Activated naive CD4-positive, alpha-beta T cell treated with anti-CD3 and anti-CD28 coated beads for 36 hours (primary cell): ENCODE data around the gene CIT. TPM values are rescaled to one million over a fixed set of nuclear protein-coding genes. Genes with fewer than 3 reads are reported as not detected.

Experiments
- CTCF ChIA-PET: fragments of 350-600 bp; sonication (Branson Sonifier 250); formaldehyde crosslinking; loops from one replicate; lab custom pipeline; 2021; ENCODE audit warnings: antibody characterized with exemption; lab: Charles Lee
- DNase-seq: peaks from one replicate; pipeline ENCODE4 v3.0.0-alpha.2; 2020
- H3K27ac Mint-ChIP-seq: one replicate; pipeline ENCODE4 v1.8.0; 2021; ENCODE audit warnings: mild to moderate bottlenecking, mixed read lengths
- H3K27me3 Mint-ChIP-seq: one replicate; pipeline ENCODE4 v1.8.0; 2021; ENCODE audit warnings: low read depth, mixed read lengths
- H3K36me3 Mint-ChIP-seq: one replicate; pipeline ENCODE4 v1.8.0; 2021; ENCODE audit warnings: low read depth, mixed read lengths
- H3K4me1 Mint-ChIP-seq: one replicate; pipeline ENCODE4 v1.8.0; 2021; ENCODE audit warnings: low read depth, mixed read lengths
- H3K4me3 Mint-ChIP-seq: one replicate; pipeline ENCODE4 v1.8.0; 2021; ENCODE audit warnings: mild to moderate bottlenecking, moderate library complexity, mixed read lengths
- H3K9me3 Mint-ChIP-seq: one replicate; pipeline ENCODE4 v1.8.0; 2021; ENCODE audit warnings: mixed read lengths
- intact Hi-C: fragments of 100-400 bp; cut with micrococcal nuclease; formaldehyde crosslinking; loops from one replicate; pipeline ENCODE4 v1.15.1; 2023
- total RNA-seq, 2 experiments: library from RNA; stranded (reverse); gene quantifications; one replicate each; pipeline ENCODE4 v1.2.3, GENCODE V29; 2021

Gene CIT
- total RNA-seq, 2 experiments from 2014 or later = 78.6 to 78.8 TPM

DNA sequence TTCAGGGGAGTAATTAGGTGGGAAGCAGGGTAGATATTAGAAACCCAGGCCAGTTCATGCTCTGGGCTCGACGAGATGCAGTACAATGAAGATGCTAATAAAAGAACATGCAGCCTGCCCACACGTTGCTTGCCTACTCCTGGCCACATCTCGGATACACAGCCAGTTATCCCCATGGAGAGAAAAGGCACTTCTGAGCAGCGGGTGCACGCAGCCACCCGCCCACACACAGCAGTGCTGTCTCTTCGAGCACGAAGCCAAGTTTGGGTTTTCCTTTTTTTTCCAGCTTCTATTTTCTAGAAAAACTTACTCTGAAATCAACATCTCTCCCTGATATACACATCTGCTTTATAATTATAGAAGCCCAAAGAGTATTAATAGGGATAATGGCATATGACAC lies 85.7 kb downstream of the CIT start:
- intact Hi-C loops = no loop called here
- Mint-ChIP-seq H3K27me3 (no peaks in the 10 kb centered on the region), H3K36me3 (peaks cover 5% of the 10 kb centered on the region), H3K27ac (no peak overlapping the region), H3K4me3 (no peak overlapping the region), H3K4me1 (no peaks in the 10 kb centered on the region), H3K9me3 (no peaks in the 10 kb centered on the region)
- no peak for DNase-seq
- CTCF ChIA-PET = no interaction called here

DNA sequence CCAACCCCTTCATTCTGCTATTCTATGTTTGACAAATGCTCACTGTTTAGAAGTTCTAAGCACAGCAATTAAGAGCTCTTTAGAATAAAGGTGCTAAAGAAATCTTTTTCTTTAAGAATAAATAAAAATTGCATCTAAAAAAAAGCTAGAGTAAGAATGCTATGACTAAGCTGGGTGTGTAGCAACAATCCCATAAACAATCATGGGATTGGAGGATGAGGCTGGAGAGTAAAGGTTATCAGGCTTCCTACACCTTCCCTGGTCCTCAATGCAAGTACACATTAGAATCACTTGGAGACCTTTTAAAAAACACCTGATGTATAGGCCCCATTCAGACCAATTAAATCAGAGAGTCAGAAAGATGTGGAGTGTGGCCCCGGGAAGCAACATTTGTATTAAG lies 88.3 kb downstream of the CIT start:
- H3K9me3 Mint-ChIP-seq = peaks cover 3% of the 10 kb centered on the region
- intact Hi-C loops = no loop called here
- no peak overlapping the region for H3K4me3 Mint-ChIP-seq
- CTCF ChIA-PET = no interaction called here
- H3K4me1 Mint-ChIP-seq = peaks cover 2% of the 10 kb centered on the region
- no peak for DNase-seq
- H3K27ac Mint-ChIP-seq = no peak overlapping the region
- H3K36me3 Mint-ChIP-seq = peaks cover 22% of the 10 kb centered on the region
- H3K27me3 Mint-ChIP-seq = no peaks in the 10 kb centered on the region

DNA sequence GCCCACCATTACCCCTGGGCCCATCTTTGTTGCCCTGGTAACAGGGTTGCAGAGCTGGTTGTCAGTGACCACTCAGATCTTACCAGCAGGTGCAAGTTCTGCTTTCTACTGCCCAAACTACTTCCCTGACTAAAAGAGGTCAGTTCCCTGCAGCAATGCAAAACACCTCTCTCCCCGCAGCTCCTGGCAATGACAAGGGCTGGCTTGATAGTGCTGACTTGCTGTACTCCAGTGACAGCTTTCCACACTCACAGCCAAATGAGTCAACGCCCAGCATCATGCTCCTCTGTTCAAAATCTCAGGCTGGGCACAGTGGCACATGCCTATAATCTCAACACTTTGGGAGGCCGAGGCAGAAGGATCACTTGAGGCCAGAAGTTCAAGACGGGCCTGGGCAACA lies 90.6 kb downstream of the CIT start:
- intact Hi-C loops = no loop called here
- no peak for DNase-seq
- no peaks in the 10 kb centered on the region for H3K27me3 Mint-ChIP-seq
- CTCF ChIA-PET = interaction anchor here (0.6 kb wide), 1 partner anchor 22 kb away, joined by 3 read pairs; no protein-coding TSS in a partner anchor
- peaks cover 3% of the 10 kb centered on the region for H3K9me3 Mint-ChIP-seq
- H3K4me1 Mint-ChIP-seq = peaks cover 8% of the 10 kb centered on the region
- H3K4me3 Mint-ChIP-seq = no peak overlapping the region
- H3K27ac Mint-ChIP-seq = no peak overlapping the region
- H3K36me3 Mint-ChIP-seq = peaks cover 27% of the 10 kb centered on the region

DNA sequence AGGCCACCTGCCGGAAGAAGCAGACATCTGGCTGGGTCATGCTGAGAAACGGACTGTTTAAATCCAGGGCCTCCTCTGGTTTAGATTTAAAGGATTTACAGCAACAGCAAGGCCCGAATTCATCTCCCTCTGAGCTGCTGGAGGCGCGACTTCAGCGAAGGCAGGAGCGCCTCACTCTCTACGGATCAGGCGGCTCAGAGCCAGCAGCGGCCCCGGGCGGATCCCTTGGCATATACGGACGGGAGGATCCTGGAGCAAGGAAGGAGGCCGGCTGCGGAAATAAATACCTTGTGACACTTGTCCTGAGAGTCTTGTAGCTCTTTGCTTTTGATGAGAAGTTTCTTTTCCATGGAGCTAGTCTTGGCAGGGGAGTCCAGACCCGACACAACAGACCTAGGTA lies 92.4 kb downstream of the CIT start:
- Mint-ChIP-seq H3K4me3 (no peak overlapping the region), H3K9me3 (peaks cover 3% of the 10 kb centered on the region), H3K27ac (no peak overlapping the region), H3K4me1 (peaks cover 8% of the 10 kb centered on the region), H3K27me3 (no peaks in the 10 kb centered on the region), H3K36me3 (peaks cover 27% of the 10 kb centered on the region)
- intact Hi-C loops = no loop called here
- DNase-seq = no peak
- CTCF ChIA-PET = no interaction called here

GRCh38 chr12:119783787-119784186 lies 93.3 kb downstream of the CIT start:
- intact Hi-C loops = no loop called here
- Mint-ChIP-seq H3K4me1 (peaks cover 8% of the 10 kb centered on the region), H3K27me3 (no peaks in the 10 kb centered on the region), H3K9me3 (peaks cover 3% of the 10 kb centered on the region), H3K36me3 (peaks cover 27% of the 10 kb centered on the region), H3K4me3 (no peak overlapping the region), H3K27ac (no peak overlapping the region)
- DNase-seq = peak; percentile 7
- CTCF ChIA-PET = no interaction called here

- Mint-ChIP-seq H3K27ac (no peak overlapping the region), H3K4me1 (peaks cover 8% of the 10 kb centered on the region), H3K27me3 (no peaks in the 10 kb centered on the region), H3K9me3 (peaks cover 3% of the 10 kb centered on the region), H3K4me3 (no peak overlapping the region), H3K36me3 (peaks cover 27% of the 10 kb centered on the region)
- intact Hi-C loops = no loop called here
- CTCF ChIA-PET = interaction anchor here (0.8 to 1.1 kb wide), 2 partner anchors 12 to 23 kb away, joined by 3 to 4 read pairs; no protein-coding TSS in a partner anchor
- DNase-seq = no peak
Measured at GRCh38 chr12:119781804-119782203, 95.3 kb downstream of the CIT start.

GRCh38 chr12:119780786-119781434 lies 96.2 kb downstream of the CIT start:
- CTCF ChIA-PET = interaction anchor here (0.7 to 1.9 kb wide), 2 partner anchors 12 to 13 kb away, joined by 3 to 5 read pairs; no protein-coding TSS in a partner anchor
- peaks cover 8% of the 10 kb centered on the region for H3K4me1 Mint-ChIP-seq
- peaks cover 2% of the 10 kb centered on the region for H3K9me3 Mint-ChIP-seq
- H3K4me3 Mint-ChIP-seq = no peak overlapping the region
- H3K27ac Mint-ChIP-seq = no peak overlapping the region
- peaks cover 26% of the 10 kb centered on the region for H3K36me3 Mint-ChIP-seq
- H3K27me3 Mint-ChIP-seq = no peaks in the 10 kb centered on the region
- intact Hi-C loops = no loop called here
- peak; percentile 9 for DNase-seq

- DNase-seq = no peak
- peaks cover 21% of the 10 kb centered on the region for H3K36me3 Mint-ChIP-seq
- CTCF ChIA-PET = no interaction called here
- H3K4me3 Mint-ChIP-seq = no peak overlapping the region
- intact Hi-C loops = no loop called here
- H3K4me1 Mint-ChIP-seq = no peaks in the 10 kb centered on the region
- no peak overlapping the region for H3K27ac Mint-ChIP-seq
- H3K27me3 Mint-ChIP-seq = no peaks in the 10 kb centered on the region
- no peaks in the 10 kb centered on the region for H3K9me3 Mint-ChIP-seq
Measured at GRCh38 chr12:119775246-119775895, 101.7 kb downstream of the CIT start.

DNA sequence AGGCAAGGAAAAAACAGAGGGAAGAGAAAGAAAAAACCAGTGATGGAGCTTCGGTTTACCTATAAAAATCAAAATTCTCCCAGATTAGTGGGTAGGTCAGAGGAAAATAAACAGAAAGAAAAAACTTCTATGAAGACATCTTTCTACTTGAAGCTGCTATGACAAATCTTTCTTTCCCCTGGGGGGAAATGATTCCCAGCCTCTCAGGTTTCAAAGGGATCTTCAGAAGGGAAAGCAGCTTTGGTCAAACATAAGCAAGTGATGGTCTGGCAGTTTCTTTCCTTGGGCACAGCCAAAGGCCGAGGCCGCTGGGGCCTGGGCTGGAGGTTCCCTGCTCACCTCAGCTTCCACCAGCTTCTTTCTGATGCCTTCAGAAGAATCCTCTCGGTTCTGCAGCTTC lies 104.7 kb downstream of the CIT start:
- H3K4me3 Mint-ChIP-seq = no peak overlapping the region
- H3K4me1 Mint-ChIP-seq = no peaks in the 10 kb centered on the region
- H3K27me3 Mint-ChIP-seq = no peaks in the 10 kb centered on the region
- no peak for DNase-seq
- H3K27ac Mint-ChIP-seq = no peak overlapping the region
- CTCF ChIA-PET = no interaction called here
- H3K36me3 Mint-ChIP-seq = peaks cover 29% of the 10 kb centered on the region
- no peaks in the 10 kb centered on the region for H3K9me3 Mint-ChIP-seq
- intact Hi-C loops = no loop called here

GRCh38 chr12:119770146-119770545 lies 107.0 kb downstream of the CIT start:
- CTCF ChIA-PET = no interaction called here
- Mint-ChIP-seq H3K4me1 (no peaks in the 10 kb centered on the region), H3K36me3 (peaks cover 35% of the 10 kb centered on the region)

GRCh38 chr12:119762619-119763018 lies 114.5 kb downstream of the CIT start:
- H3K9me3 Mint-ChIP-seq = peaks cover 3% of the 10 kb centered on the region
- CTCF ChIA-PET = interaction anchor here (1.0 kb wide), 1 partner anchor 104 kb away, joined by 3 read pairs; no protein-coding TSS in a partner anchor

More at GRCh38 chr12:119770146-119770545, 107.0 kb downstream of the CIT start:
- Mint-ChIP-seq H3K27me3 (no peaks in the 10 kb centered on the region), H3K4me3 (no peak overlapping the region), H3K27ac (no peak overlapping the region), H3K9me3 (no peaks in the 10 kb centered on the region)
- no peak for DNase-seq
- intact Hi-C loops = no loop called here

DNA sequence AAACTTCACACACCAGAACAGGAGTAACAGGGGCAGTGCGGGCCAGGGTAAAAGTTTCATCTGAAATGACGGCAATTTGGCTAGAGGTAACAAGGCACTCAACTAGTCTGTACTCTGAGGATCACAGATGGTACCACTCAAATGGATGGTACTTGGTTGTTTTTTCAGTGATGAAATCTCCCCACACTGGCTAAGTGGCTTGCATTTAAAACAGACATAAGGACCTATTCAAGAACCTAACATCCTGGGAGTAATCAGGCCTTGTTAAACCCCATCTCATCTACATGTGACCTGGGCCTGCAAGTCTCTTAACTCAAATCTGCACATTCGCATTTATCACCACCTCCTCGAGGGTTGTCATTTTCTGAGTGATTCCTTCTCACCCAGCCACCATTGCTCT lies 118.4 kb downstream of the CIT start:
- peaks cover 41% of the 10 kb centered on the region for H3K36me3 Mint-ChIP-seq
- H3K27ac Mint-ChIP-seq = no peak overlapping the region

More at GRCh38 chr12:119762619-119763018, 114.5 kb downstream of the CIT start:
- Mint-ChIP-seq H3K4me3 (no peak overlapping the region), H3K4me1 (no peaks in the 10 kb centered on the region), H3K27ac (no peak overlapping the region), H3K36me3 (peaks cover 44% of the 10 kb centered on the region), H3K27me3 (no peaks in the 10 kb centered on the region)
- DNase-seq = no peak
- intact Hi-C loops = no loop called here

DNA sequence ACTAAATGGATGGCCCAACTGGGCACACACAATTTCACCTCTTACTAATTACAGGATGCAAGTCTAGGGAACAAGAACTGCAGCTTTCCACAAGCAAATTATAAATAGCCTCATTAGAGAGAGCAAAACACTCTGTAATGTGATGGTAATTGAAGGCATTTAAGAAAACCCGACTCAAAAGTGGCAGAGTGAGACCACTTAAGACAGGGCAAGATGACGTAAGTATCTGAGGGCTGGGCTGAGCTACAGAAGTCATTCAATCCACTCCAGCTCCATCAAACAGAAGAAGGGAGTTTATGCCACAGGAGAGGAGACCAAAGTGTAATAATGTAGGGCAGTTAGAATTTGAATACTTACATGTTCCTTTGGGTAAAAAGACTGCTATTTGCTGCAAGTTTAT lies 118.9 kb downstream of the CIT start:
- CTCF ChIA-PET = no interaction called here
- H3K4me1 Mint-ChIP-seq = no peaks in the 10 kb centered on the region
- no peak overlapping the region for H3K27ac Mint-ChIP-seq
- no peak overlapping the region for H3K4me3 Mint-ChIP-seq
- no peaks in the 10 kb centered on the region for H3K9me3 Mint-ChIP-seq
- intact Hi-C loops = no loop called here
- no peaks in the 10 kb centered on the region for H3K27me3 Mint-ChIP-seq
- peaks cover 38% of the 10 kb centered on the region for H3K36me3 Mint-ChIP-seq
- DNase-seq = no peak

More for the DNA sequence above, 118.4 kb downstream of the CIT start:
- Mint-ChIP-seq H3K27me3 (no peaks in the 10 kb centered on the region), H3K9me3 (no peaks in the 10 kb centered on the region), H3K4me3 (no peak overlapping the region), H3K4me1 (no peaks in the 10 kb centered on the region)
- intact Hi-C loops = no loop called here
- no peak for DNase-seq
- CTCF ChIA-PET = no interaction called here
